Liver (tissue), 3 donors: Measurements from ENCODE around the gene BAZ2B.

Experiments used
- SP1 ChIP-seq: IDR thresholded peaks from 2 replicates; pipeline ENCODE4 v1.6.1; 2018; ENCODE audit warnings: antibody characterized with exemption, mild to moderate bottlenecking
- TF ChIP-seq, protein P1 (sequence below): fragments of 150-350 bp; IDR thresholded peaks from 2 replicates; pipeline ENCODE4 v1.5.1; 2017; ENCODE audit warnings: improper control_type of control experiment, low read depth, low read length; ENCODE audit not compliant: missing input control
- donor health status: healthy.
- donor health status: healthy.

DNA sequence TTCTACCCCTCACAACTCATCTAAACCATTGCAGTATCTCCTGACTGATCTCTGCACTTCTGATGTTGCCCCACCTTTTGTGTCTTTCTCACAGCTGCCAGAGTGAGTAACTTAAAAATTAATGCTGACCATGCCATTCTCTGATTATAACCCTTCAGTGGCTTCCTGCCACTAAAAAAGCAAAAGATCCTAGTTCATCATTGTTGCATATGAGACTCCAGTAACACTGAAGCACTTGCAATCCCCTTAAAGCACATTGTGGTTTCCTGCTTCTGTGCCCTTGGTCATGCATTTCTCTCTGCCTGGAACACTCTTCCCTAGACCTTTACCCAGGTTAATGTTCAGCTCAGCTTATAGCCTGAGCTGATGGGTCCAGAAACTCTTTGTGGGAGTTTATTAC, 234.8 kb downstream of the BAZ2B start:
- TF ChIP-seq SP1 = no peak
- TF ChIP-seq, protein P1, sequence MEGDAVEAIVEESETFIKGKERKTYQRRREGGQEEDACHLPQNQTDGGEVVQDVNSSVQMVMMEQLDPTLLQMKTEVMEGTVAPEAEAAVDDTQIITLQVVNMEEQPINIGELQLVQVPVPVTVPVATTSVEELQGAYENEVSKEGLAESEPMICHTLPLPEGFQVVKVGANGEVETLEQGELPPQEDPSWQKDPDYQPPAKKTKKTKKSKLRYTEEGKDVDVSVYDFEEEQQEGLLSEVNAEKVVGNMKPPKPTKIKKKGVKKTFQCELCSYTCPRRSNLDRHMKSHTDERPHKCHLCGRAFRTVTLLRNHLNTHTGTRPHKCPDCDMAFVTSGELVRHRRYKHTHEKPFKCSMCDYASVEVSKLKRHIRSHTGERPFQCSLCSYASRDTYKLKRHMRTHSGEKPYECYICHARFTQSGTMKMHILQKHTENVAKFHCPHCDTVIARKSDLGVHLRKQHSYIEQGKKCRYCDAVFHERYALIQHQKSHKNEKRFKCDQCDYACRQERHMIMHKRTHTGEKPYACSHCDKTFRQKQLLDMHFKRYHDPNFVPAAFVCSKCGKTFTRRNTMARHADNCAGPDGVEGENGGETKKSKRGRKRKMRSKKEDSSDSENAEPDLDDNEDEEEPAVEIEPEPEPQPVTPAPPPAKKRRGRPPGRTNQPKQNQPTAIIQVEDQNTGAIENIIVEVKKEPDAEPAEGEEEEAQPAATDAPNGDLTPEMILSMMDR = no peak
